Activated T-cell treated with anti-CD3 and anti-CD28 coated beads, Interleukin-2, amount 50 U/mL, for 72 hours (primary cell): ENCODE measurements around the gene MLX. TPM values are rescaled to one million over a fixed set of nuclear protein-coding genes. Genes with fewer than 3 reads are reported as not detected.

ENCODE experiments used
- ATAC-seq, 2 donors: fragments of 150-1000 bp; cut with Tn5 transposase; replicated peaks in 1 of 2; 2 replicates each; pipeline ENCODE4 v1.10.0; 2021; ENCODE audit warnings: moderate library complexity in 2 of 2, mild to moderate bottlenecking in 1 of 2
- DNase-seq, 2 donors: peaks; one replicate each; pipeline ENCODE4 v3.0.0; 2021 to 2022; ENCODE audit warnings: mixed read lengths in 1 of 2
- H3K27ac Mint-ChIP-seq: one replicate; pipeline ENCODE4 v1.8.0; 2022; ENCODE audit warnings: mild to moderate bottlenecking, moderate library complexity, mixed read lengths
- H3K27me3 Mint-ChIP-seq: one replicate; pipeline ENCODE4 v1.8.0; 2022; ENCODE audit warnings: low read depth, mixed read lengths
- H3K36me3 Mint-ChIP-seq, 2 donors: one replicate each; pipeline ENCODE4 v1.8.0; 2022; ENCODE audit warnings: mixed read lengths in 2 of 2, mild to moderate bottlenecking in 1 of 2; ENCODE audit not compliant: insufficient read depth in 2 of 2
- H3K4me1 Mint-ChIP-seq: one replicate; pipeline ENCODE4 v1.8.0; 2022; ENCODE audit warnings: low read depth, mixed read lengths
- H3K4me3 Mint-ChIP-seq, 2 donors: one replicate each; pipeline ENCODE4 v1.8.0; 2022; ENCODE audit warnings: mild to moderate bottlenecking in 2 of 2, mixed read lengths in 2 of 2, moderate library complexity in 2 of 2
- H3K9me3 Mint-ChIP-seq, 2 donors: one replicate each; pipeline ENCODE4 v1.8.0; 2022; ENCODE audit warnings: mixed read lengths in 2 of 2
- total RNA-seq, 2 donors: library from RNA; stranded (reverse); gene quantifications; one replicate each; pipeline ENCODE4 v1.2.3, GENCODE V29; 2022

Gene MLX
- total RNA-seq, 2 donors from 2014 or later: 38.8 to 41.2 TPM

GRCh38 chr17:42565523-42566214 lies 1.2 kb upstream of the MLX start:
- Mint-ChIP-seq H3K27ac (no peak overlapping the region), H3K36me3 (peaks cover 5 to 14% of the 10 kb centered on the region in 2 donors), H3K4me1 (peaks cover 55% of the 10 kb centered on the region), H3K4me3 (peak overlapping the region; percentile 85 to 97), H3K27me3 (no peaks in the 10 kb centered on the region), H3K9me3 (no peaks in the 10 kb centered on the region)
- DNase-seq (no peak), ATAC-seq (no peak)

DNA sequence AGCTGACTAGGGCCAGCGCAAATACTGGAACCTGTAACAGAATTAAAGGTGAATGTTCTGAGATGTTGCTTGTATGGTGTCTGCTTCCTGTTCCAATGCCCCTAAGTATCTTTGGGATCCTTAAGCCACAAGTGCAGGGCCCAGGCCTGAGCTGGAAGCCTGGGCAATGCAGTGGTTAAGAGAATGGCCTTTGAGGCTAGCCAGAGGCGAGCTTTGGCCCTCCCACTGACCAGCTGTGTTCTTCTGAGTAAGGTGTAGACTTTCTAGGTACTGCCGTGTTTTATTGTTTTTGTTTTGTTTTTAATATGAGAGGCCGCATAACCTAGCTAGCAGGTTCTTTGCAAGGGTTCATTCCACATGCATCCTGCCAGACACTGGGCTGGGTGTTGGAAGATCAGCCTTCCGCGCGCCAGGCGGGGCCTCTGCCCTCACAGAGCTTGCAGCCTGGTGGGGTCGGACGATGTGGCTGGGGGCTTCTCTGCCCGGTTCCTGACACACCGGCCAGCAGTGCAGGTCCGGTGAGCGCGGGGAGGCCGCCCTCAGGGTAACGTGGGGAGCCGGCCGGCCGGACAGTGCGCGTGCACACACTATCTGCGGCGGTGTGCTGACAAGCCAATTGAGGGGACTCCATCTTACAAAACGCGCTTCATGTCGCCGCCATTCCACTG lies 551 bp upstream of the MLX start:
- Mint-ChIP-seq H3K36me3 (peaks cover 5 to 15% of the 10 kb centered on the region in 2 donors), H3K4me3 (peak overlapping the region; percentile 85 to 97), H3K27me3 (no peaks in the 10 kb centered on the region), H3K9me3 (no peaks in the 10 kb centered on the region), H3K4me1 (peaks cover 52% of the 10 kb centered on the region), H3K27ac (peak overlapping the region; percentile 90)
- DNase-seq: no peak
- ATAC-seq: no peak

GRCh38 chr17:42568341-42569111 lies 1.6 kb downstream of the MLX start:
- Mint-ChIP-seq H3K27ac (peak overlapping the region; percentile 50), H3K36me3 (peaks cover 8 to 24% of the 10 kb centered on the region in 2 donors), H3K4me1 (peaks cover 50% of the 10 kb centered on the region), H3K9me3 (no peaks in the 10 kb centered on the region), H3K27me3 (no peaks in the 10 kb centered on the region), H3K4me3 (peak overlapping the region; percentile 55 to 97)
- ATAC-seq (no peak), DNase-seq (no peak)

GRCh38 chr17:42571435-42572225 lies 4.7 kb downstream of the MLX start:
- DNase-seq (no peak), ATAC-seq (no peak)
- H3K4me1 Mint-ChIP-seq: peaks cover 57% of the 10 kb centered on the region
- no peaks in the 10 kb centered on the region for H3K9me3 Mint-ChIP-seq
- peaks cover 15 to 35% of the 10 kb centered on the region in 2 donors for H3K36me3 Mint-ChIP-seq
- H3K27ac Mint-ChIP-seq: peak overlapping the region; percentile 80
- no peaks in the 10 kb centered on the region for H3K27me3 Mint-ChIP-seq
- H3K4me3 Mint-ChIP-seq: no peak overlapping the region

DNA sequence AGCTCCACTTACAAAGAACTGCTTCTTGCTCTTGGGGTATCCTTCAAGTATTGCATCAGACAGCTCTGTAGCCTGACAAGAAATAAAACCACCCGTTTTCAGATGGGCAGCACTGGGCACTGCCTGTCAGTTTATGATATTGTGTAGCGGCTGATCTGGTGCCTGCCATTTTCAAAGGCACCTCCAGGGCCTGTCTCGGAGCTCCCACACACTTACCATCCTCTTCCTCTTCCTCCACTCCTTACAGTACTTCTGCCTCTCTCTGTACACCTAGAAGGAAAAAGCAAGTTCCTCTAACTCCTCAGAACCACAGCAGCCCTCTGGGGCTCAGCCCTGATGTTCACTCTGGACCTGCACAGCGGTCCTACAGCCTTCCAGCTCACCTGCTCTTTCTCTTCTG lies 6.2 kb downstream of the MLX start:
- peaks cover 57% of the 10 kb centered on the region for H3K4me1 Mint-ChIP-seq
- no peak for ATAC-seq
- no peak overlapping the region for H3K4me3 Mint-ChIP-seq

GRCh38 chr17:42574463-42574862 lies 7.6 kb downstream of the MLX start:
- Mint-ChIP-seq H3K4me1 (peaks cover 58% of the 10 kb centered on the region), H3K36me3 (peaks cover 15 to 34% of the 10 kb centered on the region in 2 donors), H3K27ac (no peak overlapping the region), H3K9me3 (no peaks in the 10 kb centered on the region), H3K4me3 (no peak overlapping the region), H3K27me3 (no peaks in the 10 kb centered on the region)
- DNase-seq (no peak), ATAC-seq (no peak)

More for the DNA sequence above, 6.2 kb downstream of the MLX start:
- Mint-ChIP-seq H3K36me3 (peaks cover 17 to 37% of the 10 kb centered on the region in 2 donors), H3K9me3 (no peaks in the 10 kb centered on the region), H3K27ac (peak overlapping the region; percentile 99), H3K27me3 (no peaks in the 10 kb centered on the region)
- no peak for DNase-seq

- H3K27me3 Mint-ChIP-seq: no peaks in the 10 kb centered on the region
- no peak for DNase-seq
- H3K9me3 Mint-ChIP-seq: no peaks in the 10 kb centered on the region
- peak overlapping the region; percentile 86 for H3K27ac Mint-ChIP-seq
- H3K4me3 Mint-ChIP-seq: peak overlapping the region; percentile 92 to 96
- H3K36me3 Mint-ChIP-seq: peaks cover 15 to 25% of the 10 kb centered on the region in 2 donors
- peaks cover 56% of the 10 kb centered on the region for H3K4me1 Mint-ChIP-seq
- peak; percentile 3 to 5 for ATAC-seq
These were observed 10.2 kb downstream of the MLX start for GRCh38 chr17:42577140-42577531.

GRCh38 chr17:42577532-42578281 lies 10.8 kb downstream of the MLX start, which contains the start of gene PSMC3IP:
Gene PSMC3IP, minus strand, starts transcription at chr17:42577729. Its CDS starts 43 bp downstream, at chr17:42577686.
- peak within 1 kb of the TSS; percentile 97 for H3K27ac Mint-ChIP-seq
- DNase-seq (peak; percentile 96 to 97), ATAC-seq (peak; percentile 95 to 97)
- no peaks in the 10 kb centered on the region for H3K9me3 Mint-ChIP-seq
- H3K4me1 Mint-ChIP-seq: peaks cover 55% of the 10 kb centered on the region
- H3K27me3 Mint-ChIP-seq: no peaks in the 10 kb centered on the region
- H3K36me3 Mint-ChIP-seq: peaks cover 15 to 24% of the 10 kb centered on the region in 2 donors
- peak within 1 kb of the TSS; percentile 92 to 96 for H3K4me3 Mint-ChIP-seq

DNA sequence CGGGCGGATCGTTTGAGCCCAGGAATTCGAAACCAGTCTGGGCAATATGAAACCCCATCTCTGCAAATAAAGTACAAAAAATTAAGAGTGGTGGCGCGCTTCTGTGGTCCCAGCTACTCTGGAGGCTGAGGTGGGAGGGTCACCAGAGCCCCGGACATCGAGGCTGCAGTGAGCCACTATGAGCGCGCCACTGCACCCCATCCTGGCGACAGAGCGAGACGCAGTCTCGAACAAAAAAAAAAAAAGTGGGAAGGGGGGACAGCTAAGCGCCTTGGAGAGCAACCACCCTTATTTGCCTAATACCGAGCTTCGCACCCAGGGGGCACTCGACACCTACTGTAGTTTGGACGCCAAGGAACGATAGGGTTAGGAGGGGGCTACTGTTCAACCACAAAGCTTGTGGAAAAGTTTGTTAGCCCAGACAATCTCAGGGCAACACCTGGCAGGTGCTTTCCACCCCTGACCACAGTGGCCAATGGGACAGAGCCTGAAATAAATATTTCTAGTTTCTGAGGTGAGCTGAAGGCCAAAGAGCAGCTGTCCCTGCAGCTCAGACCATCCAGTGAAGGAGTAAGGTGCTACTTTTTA lies 11.5 kb downstream of the MLX start:
- ATAC-seq: peak; percentile 35 to 38
- Mint-ChIP-seq H3K27ac (peak overlapping the region; percentile 97), H3K36me3 (peaks cover 12 to 23% of the 10 kb centered on the region in 2 donors), H3K27me3 (no peaks in the 10 kb centered on the region), H3K4me1 (peaks cover 48% of the 10 kb centered on the region), H3K9me3 (no peaks in the 10 kb centered on the region), H3K4me3 (peak overlapping the region; percentile 92 to 96)
- peak; percentile 74 to 75 for DNase-seq

GRCh38 chr17:42579794-42580551 lies 13.1 kb downstream of the MLX start:
- Mint-ChIP-seq H3K27me3 (no peaks in the 10 kb centered on the region), H3K9me3 (no peaks in the 10 kb centered on the region), H3K36me3 (peaks cover 12 to 18% of the 10 kb centered on the region in 2 donors), H3K4me1 (peaks cover 37% of the 10 kb centered on the region), H3K4me3 (peak overlapping the region in 1 of 2 donors; percentile 23), H3K27ac (peak overlapping the region; percentile 5)
- no peak for ATAC-seq
- DNase-seq: no peak

- no peak for DNase-seq
- H3K4me3 Mint-ChIP-seq: no peak overlapping the region
- H3K27me3 Mint-ChIP-seq: no peaks in the 10 kb centered on the region
- H3K27ac Mint-ChIP-seq: no peak overlapping the region
- no peak for ATAC-seq
- no peaks in the 10 kb centered on the region for H3K9me3 Mint-ChIP-seq
- peaks cover 6 to 7% of the 10 kb centered on the region in 2 donors for H3K36me3 Mint-ChIP-seq
- H3K4me1 Mint-ChIP-seq: peaks cover 21% of the 10 kb centered on the region
These were observed 14.9 kb downstream of the MLX start for GRCh38 chr17:42581744-42582270.
